ENCODE results near the gene ZNF236. TPM values are rescaled to one million over a fixed set of nuclear protein-coding genes. Genes with fewer than 3 reads are reported as not detected.

The ZNF236 gene
- total RNA-seq, 1 experiment from 2014 or later: 27.1 TPM

- Histone ChIP-seq H3K9me2 (replicated peaks; ENCODE audit: insufficient read depth, low read length) (no peaks in the 10 kb centered on the region), H3K27me3 (ENCODE audit: low read length) (no peaks in the 10 kb centered on the region), H4K20me1 (ENCODE audit: insufficient read depth, low read depth, low read length) (no peaks in the 10 kb centered on the region), H3K9ac (ENCODE audit: low read length) (no peak overlapping the region), H3K4me1 (ENCODE audit: low read length) (peaks cover 23% of the 10 kb centered on the region), H3K9me3 (ENCODE audit: low read length) (no peaks in the 10 kb centered on the region), H3K4me3 (ENCODE audit: low read length) (no peak overlapping the region), H3K36me3 (ENCODE audit: insufficient read depth, low read length) (peaks cover 45% of the 10 kb centered on the region; the same call in 1 of the 2 replicates), H3K27ac (ENCODE audit: low read length) (no peak overlapping the region), H2AFZ (ENCODE audit: low read length) (no peak overlapping the region), H3K79me2 (ENCODE audit: low read length) (0 out of 2 replicates have a peak, but pooled peaks cover 3% of the 10 kb centered on the region), H3K4me2 (ENCODE audit: low read depth, low read length, poor library complexity, severe bottlenecking) (no peak overlapping the region)
- peak; percentile 93 for DNase-seq
Measured at GRCh38 chr18:76875390-76876325, 53.3 kb downstream of the ZNF236 start.

- no peak overlapping the region for H3K9ac ChIP-seq (ENCODE audit: low read length)
- H3K36me3 ChIP-seq (ENCODE audit: insufficient read depth, low read length): peaks cover 61% of the 10 kb centered on the region; the same call in 1 of the 2 replicates
- no peak for DNase-seq
- H3K79me2 ChIP-seq (ENCODE audit: low read length): 0 out of 2 replicates have a peak, but pooled peaks cover 10% of the 10 kb centered on the region
- H3K4me2 ChIP-seq (ENCODE audit: low read depth, low read length, poor library complexity, severe bottlenecking): no peak overlapping the region
- H3K4me1 ChIP-seq (ENCODE audit: low read length): peaks cover 7% of the 10 kb centered on the region
- no peak overlapping the region for H2AFZ ChIP-seq (ENCODE audit: low read length)
- H3K9me2 ChIP-seq (replicated peaks; ENCODE audit: insufficient read depth, low read length): no peaks in the 10 kb centered on the region
- H3K27ac ChIP-seq (ENCODE audit: low read length): no peak overlapping the region
- no peaks in the 10 kb centered on the region for H4K20me1 ChIP-seq (ENCODE audit: insufficient read depth, low read depth, low read length)
- H3K27me3 ChIP-seq (ENCODE audit: low read length): no peaks in the 10 kb centered on the region
- H3K4me3 ChIP-seq (ENCODE audit: low read length): no peak overlapping the region
- H3K9me3 ChIP-seq (ENCODE audit: low read length): no peaks in the 10 kb centered on the region
Measured at GRCh38 chr18:76878426-76878825, 56.1 kb downstream of the ZNF236 start.

- no peaks in the 10 kb centered on the region for H4K20me1 ChIP-seq (ENCODE audit: insufficient read depth, low read depth, low read length)
- peaks cover 63% of the 10 kb centered on the region; the same call in 1 of the 2 replicates for H3K36me3 ChIP-seq (ENCODE audit: insufficient read depth, low read length)
- 0 out of 2 replicates have a peak, but pooled peaks cover 10% of the 10 kb centered on the region for H3K79me2 ChIP-seq (ENCODE audit: low read length)
- no peak overlapping the region for H3K4me3 ChIP-seq (ENCODE audit: low read length)
- peaks cover 6% of the 10 kb centered on the region for H3K4me1 ChIP-seq (ENCODE audit: low read length)
- DNase-seq: no peak
- no peak overlapping the region for H3K27ac ChIP-seq (ENCODE audit: low read length)
- no peak overlapping the region for H2AFZ ChIP-seq (ENCODE audit: low read length)
- no peaks in the 10 kb centered on the region for H3K9me2 ChIP-seq (replicated peaks; ENCODE audit: insufficient read depth, low read length)
- no peak overlapping the region for H3K9ac ChIP-seq (ENCODE audit: low read length)
- no peaks in the 10 kb centered on the region for H3K9me3 ChIP-seq (ENCODE audit: low read length)
- no peak overlapping the region for H3K4me2 ChIP-seq (ENCODE audit: low read depth, low read length, poor library complexity, severe bottlenecking)
- no peaks in the 10 kb centered on the region for H3K27me3 ChIP-seq (ENCODE audit: low read length)
Measured at GRCh38 chr18:76880026-76880425, 57.7 kb downstream of the ZNF236 start.

- DNase-seq: no peak
- Histone ChIP-seq H3K79me2 (ENCODE audit: low read length) (0 out of 2 replicates have a peak, but pooled peaks cover 10% of the 10 kb centered on the region), H3K27ac (ENCODE audit: low read length) (no peak overlapping the region), H3K9ac (ENCODE audit: low read length) (no peak overlapping the region), H3K9me3 (ENCODE audit: low read length) (no peaks in the 10 kb centered on the region), H3K4me2 (ENCODE audit: low read depth, low read length, poor library complexity, severe bottlenecking) (no peak overlapping the region), H4K20me1 (ENCODE audit: insufficient read depth, low read depth, low read length) (no peaks in the 10 kb centered on the region), H3K9me2 (replicated peaks; ENCODE audit: insufficient read depth, low read length) (no peaks in the 10 kb centered on the region), H3K4me1 (ENCODE audit: low read length) (no peaks in the 10 kb centered on the region), H3K27me3 (ENCODE audit: low read length) (no peaks in the 10 kb centered on the region), H3K36me3 (ENCODE audit: insufficient read depth, low read length) (peaks cover 61% of the 10 kb centered on the region; the same call in 1 of the 2 replicates), H3K4me3 (ENCODE audit: low read length) (no peak overlapping the region), H2AFZ (ENCODE audit: low read length) (no peak overlapping the region)
Measured at GRCh38 chr18:76881744-76882143, 59.4 kb downstream of the ZNF236 start.

GRCh38 chr18:76882146-76882545, 59.8 kb downstream of the ZNF236 start:
- Histone ChIP-seq H3K36me3 (ENCODE audit: insufficient read depth, low read length) (peaks cover 61% of the 10 kb centered on the region; the same call in 1 of the 2 replicates), H3K27ac (ENCODE audit: low read length) (no peak overlapping the region), H3K4me3 (ENCODE audit: low read length) (no peak overlapping the region), H3K9ac (ENCODE audit: low read length) (no peak overlapping the region), H2AFZ (ENCODE audit: low read length) (no peak overlapping the region), H3K79me2 (ENCODE audit: low read length) (0 out of 2 replicates have a peak, but pooled peaks cover 10% of the 10 kb centered on the region), H3K27me3 (ENCODE audit: low read length) (no peaks in the 10 kb centered on the region), H3K4me2 (ENCODE audit: low read depth, low read length, poor library complexity, severe bottlenecking) (no peak overlapping the region), H3K9me3 (ENCODE audit: low read length) (no peaks in the 10 kb centered on the region), H3K4me1 (ENCODE audit: low read length) (no peaks in the 10 kb centered on the region), H4K20me1 (ENCODE audit: insufficient read depth, low read depth, low read length) (no peaks in the 10 kb centered on the region), H3K9me2 (replicated peaks; ENCODE audit: insufficient read depth, low read length) (no peaks in the 10 kb centered on the region)
- no peak for DNase-seq

- no peaks in the 10 kb centered on the region for H3K4me1 ChIP-seq (ENCODE audit: low read length)
- peaks cover 12% of the 10 kb centered on the region; the same call in 1 of the 2 replicates for H3K79me2 ChIP-seq (ENCODE audit: low read length)
- H3K4me3 ChIP-seq (ENCODE audit: low read length): no peak overlapping the region
- H3K27ac ChIP-seq (ENCODE audit: low read length): no peak overlapping the region
- H2AFZ ChIP-seq (ENCODE audit: low read length): no peak overlapping the region
- no peak for DNase-seq
- no peaks in the 10 kb centered on the region for H4K20me1 ChIP-seq (ENCODE audit: insufficient read depth, low read depth, low read length)
- H3K9me3 ChIP-seq (ENCODE audit: low read length): no peaks in the 10 kb centered on the region
- no peak overlapping the region for H3K9ac ChIP-seq (ENCODE audit: low read length)
- H3K36me3 ChIP-seq (ENCODE audit: insufficient read depth, low read length): peaks cover 44% of the 10 kb centered on the region; the same call in 1 of the 2 replicates
- no peaks in the 10 kb centered on the region for H3K9me2 ChIP-seq (replicated peaks; ENCODE audit: insufficient read depth, low read length)
- no peaks in the 10 kb centered on the region for H3K27me3 ChIP-seq (ENCODE audit: low read length)
- H3K4me2 ChIP-seq (ENCODE audit: low read depth, low read length, poor library complexity, severe bottlenecking): no peak overlapping the region
Measured at GRCh38 chr18:76885001-76885400, 62.6 kb downstream of the ZNF236 start.

GRCh38 chr18:76886112-76886511, 63.8 kb downstream of the ZNF236 start:
- Histone ChIP-seq H3K79me2 (ENCODE audit: low read length) (peaks cover 16% of the 10 kb centered on the region), H2AFZ (ENCODE audit: low read length) (no peak overlapping the region), H3K27ac (ENCODE audit: low read length) (no peak overlapping the region), H3K4me2 (ENCODE audit: low read depth, low read length, poor library complexity, severe bottlenecking) (no peak overlapping the region), H4K20me1 (ENCODE audit: insufficient read depth, low read depth, low read length) (no peaks in the 10 kb centered on the region), H3K4me3 (ENCODE audit: low read length) (no peak overlapping the region), H3K9ac (ENCODE audit: low read length) (no peak overlapping the region), H3K9me2 (replicated peaks; ENCODE audit: insufficient read depth, low read length) (no peaks in the 10 kb centered on the region), H3K9me3 (ENCODE audit: low read length) (no peaks in the 10 kb centered on the region), H3K27me3 (ENCODE audit: low read length) (no peaks in the 10 kb centered on the region), H3K4me1 (ENCODE audit: low read length) (no peaks in the 10 kb centered on the region), H3K36me3 (ENCODE audit: insufficient read depth, low read length) (peaks cover 49% of the 10 kb centered on the region; the same call in 1 of the 2 replicates)
- no peak for DNase-seq

GRCh38 chr18:76889091-76889699, 66.8 kb downstream of the ZNF236 start:
- Histone ChIP-seq H3K36me3 (ENCODE audit: insufficient read depth, low read length) (peaks cover 49% of the 10 kb centered on the region), H3K9me3 (ENCODE audit: low read length) (peaks cover 5% of the 10 kb centered on the region; the same call in 1 of the 2 replicates), H3K4me1 (ENCODE audit: low read length) (no peaks in the 10 kb centered on the region), H3K9me2 (replicated peaks; ENCODE audit: insufficient read depth, low read length) (no peaks in the 10 kb centered on the region), H3K4me2 (ENCODE audit: low read depth, low read length, poor library complexity, severe bottlenecking) (no peak overlapping the region), H3K9ac (ENCODE audit: low read length) (no peak overlapping the region), H4K20me1 (ENCODE audit: insufficient read depth, low read depth, low read length) (no peaks in the 10 kb centered on the region), H3K27me3 (ENCODE audit: low read length) (no peaks in the 10 kb centered on the region), H3K79me2 (ENCODE audit: low read length) (peaks cover 17% of the 10 kb centered on the region), H3K27ac (ENCODE audit: low read length) (no peak overlapping the region), H3K4me3 (ENCODE audit: low read length) (no peak overlapping the region), H2AFZ (ENCODE audit: low read length) (no peak overlapping the region)
- no peak for DNase-seq

All from Karpas-422 (cell line).